GM18499 (cell line): Measurements from ENCODE around the gene TPK1.
"Not testable (repeated sequence)": the region's sequence is repeated elsewhere in the genome, so short reads cannot be mapped to it uniquely, and the experiment has no call there.

Source experiments
- ATAC-seq: cut with Tn5 transposase; IDR thresholded peaks from one replicate; pipeline ENCODE4 v1.9.1; 2021; ENCODE audit warnings: moderate number of reproducible peaks; ENCODE audit not compliant: insufficient read depth, unreplicated experiment

Gene TPK1

DNA sequence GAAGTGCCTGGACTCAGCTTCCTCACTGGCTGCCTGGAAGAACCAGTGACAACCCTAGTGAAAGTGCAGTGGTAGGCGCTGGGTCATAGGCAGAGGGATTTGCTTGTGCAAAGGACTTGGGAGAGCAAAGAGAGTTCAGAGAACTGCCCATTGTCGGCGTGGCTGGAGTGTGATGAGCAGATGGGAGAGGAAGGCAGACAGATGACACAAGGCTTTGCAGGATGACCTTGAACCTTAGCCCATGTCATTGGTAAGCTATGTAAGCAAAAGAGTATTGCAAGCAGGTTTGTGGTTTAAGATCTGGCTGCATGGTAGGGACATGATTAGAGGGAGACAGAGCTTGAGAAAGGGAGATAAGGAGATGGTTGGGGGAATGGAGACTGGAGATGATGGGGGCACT, 397.1 kb downstream of the TPK1 start:
- no peak for ATAC-seq

DNA sequence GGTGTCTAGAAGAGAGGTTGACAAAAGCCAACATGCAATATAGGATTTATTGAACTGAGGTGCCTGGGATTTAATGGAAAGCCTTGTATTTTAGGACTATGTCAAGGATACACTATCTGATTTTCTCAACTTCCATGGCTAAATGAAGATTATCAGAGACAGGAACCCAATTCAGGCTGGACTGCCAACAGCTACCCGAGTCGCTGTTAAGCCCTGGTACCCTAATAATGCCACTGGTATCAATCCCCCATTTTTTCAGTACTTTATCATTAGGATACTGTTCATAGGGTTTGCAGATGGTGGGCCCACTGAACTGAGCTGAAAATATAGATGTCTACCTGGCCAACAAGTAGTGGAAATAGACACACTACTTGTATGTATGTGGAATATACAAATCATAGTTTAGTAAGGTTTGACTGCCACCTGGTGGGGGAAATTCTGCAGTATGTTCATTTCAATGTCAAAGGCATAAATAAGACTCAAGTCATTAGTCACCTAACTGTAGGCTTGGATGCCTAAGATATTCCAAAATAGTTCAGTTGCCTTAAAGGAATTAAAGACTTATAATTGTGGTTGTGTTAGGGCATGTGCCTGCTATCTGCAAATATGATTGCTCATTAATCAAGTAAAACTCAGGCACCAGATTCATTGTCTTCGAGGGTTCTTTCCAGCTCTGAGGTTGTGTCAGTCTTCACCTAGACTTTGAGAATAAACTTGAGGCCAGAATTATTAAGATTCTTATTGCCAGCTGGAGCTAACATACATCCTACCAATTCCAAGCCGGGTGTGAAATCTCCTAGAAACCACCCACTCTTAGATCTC, 398.3 kb downstream of the TPK1 start:
- ATAC-seq: peak; percentile 64

- no peak for ATAC-seq
Measured at GRCh38 chr7:144436500-144436899, 399.4 kb downstream of the TPK1 start.

GRCh38 chr7:144428431-144428830, 407.4 kb downstream of the TPK1 start:
- no peak for ATAC-seq

DNA sequence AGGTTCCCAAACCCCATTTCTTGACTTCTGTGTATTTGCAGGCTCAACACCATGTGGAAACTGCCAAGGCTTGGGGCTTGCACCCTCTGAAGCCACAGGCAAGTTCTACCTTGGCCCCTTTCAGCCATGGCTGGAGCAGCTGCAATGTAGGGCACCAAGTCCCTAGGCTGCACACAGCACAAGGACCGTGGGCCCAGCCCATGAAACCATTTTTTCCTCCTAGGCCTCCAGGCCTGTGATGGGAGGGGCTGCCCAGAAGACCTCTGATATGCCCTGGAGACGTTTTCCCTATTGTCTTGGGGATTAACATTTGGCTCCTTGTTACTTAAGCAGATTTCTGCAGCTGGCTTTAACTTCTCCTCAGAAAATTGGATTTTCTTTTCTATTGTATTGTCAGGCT, 408.3 kb downstream of the TPK1 start:
- not testable (repeated sequence) for ATAC-seq

- not testable (repeated sequence) for ATAC-seq
Measured at GRCh38 chr7:144418931-144419330, 416.9 kb downstream of the TPK1 start.

- ATAC-seq: no peak
Measured at GRCh38 chr7:144416341-144416740, 419.5 kb downstream of the TPK1 start.

DNA sequence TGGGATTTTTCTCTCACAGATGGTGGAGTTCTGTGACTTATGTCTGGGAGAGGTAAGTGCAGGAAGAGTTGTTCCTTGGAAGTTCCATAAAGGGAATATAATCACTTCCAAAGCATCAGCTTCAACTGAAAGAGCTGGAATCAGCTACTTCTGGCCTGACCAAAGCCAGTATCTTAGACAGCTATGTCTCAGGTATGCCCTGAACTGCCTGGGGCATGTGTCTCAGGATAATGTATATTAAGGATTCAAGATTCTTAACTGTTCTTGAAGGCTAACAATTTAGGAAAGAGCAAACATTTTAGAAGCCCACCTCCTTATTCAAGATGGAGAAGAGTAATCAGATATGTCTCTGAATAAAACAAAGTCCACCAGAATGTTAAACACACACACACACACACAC, 420.0 kb downstream of the TPK1 start:
- ATAC-seq: no peak

DNA sequence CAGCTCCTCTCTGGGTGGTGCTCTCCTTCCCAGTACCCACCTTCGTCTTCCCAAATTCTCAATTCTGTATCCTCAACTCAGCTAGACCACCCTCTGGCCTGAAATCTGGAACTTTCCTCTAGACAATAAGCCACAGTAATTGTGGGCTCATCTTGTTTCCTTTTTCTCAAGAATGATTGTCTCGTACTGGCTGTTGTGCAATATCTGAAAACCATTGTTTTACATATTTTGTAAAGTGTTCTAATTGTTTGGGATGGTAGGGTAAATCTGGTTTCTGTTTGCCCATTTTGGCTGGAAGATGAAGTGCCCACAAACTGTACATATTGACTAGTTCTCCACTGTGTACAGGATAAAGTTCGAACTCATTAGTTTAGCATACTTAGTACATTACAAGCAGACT, 421.0 kb downstream of the TPK1 start:
- ATAC-seq: no peak

DNA sequence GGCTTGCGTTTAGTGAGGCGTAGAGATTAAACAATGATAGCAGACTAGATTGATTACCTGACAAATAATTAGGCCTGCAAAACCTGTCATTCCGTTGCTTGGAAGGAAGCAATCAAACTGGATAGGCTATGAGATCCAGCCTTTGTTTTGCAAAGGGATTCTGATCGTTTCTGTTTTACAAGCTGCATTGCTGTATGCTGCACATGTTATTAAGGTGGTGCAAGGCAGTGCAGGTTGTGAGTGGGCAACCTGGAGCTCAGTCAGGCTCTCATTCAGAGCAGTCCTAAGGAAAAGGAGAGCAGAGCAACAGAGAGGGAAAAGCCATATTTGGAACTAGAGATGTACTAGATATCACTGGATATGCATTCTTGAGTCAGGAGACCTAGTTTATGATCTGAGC, 425.4 kb downstream of the TPK1 start:
- no peak for ATAC-seq

DNA sequence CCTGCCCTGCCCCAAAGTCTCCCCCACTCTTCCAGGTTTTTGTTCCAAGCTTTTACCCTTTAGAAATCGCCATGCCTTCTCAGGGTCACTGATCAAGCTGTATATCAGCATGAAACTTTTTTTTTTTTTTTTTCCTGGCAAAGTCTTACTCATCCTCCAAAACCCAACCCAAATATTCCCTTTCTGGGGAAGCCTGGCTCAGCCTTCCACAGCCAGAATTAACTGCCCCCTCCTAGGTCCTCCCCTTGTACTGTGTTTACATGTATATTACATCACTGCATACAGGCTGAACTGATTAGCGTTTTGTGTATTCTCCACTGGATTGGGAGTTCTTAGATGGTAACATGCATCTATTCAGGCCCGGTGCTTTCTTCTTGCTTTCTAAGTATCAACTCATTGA, 427.7 kb downstream of the TPK1 start:
- no peak for ATAC-seq

- no peak for ATAC-seq
Measured at GRCh38 chr7:144407266-144407931, 428.5 kb downstream of the TPK1 start.

- no peak for ATAC-seq
Measured at GRCh38 chr7:144404946-144405345, 430.9 kb downstream of the TPK1 start.

GRCh38 chr7:144403649-144404061, 432.2 kb downstream of the TPK1 start, which contains the start of gene NOBOX:
Gene NOBOX, minus strand, starts transcription at chr7:144403693.
- no peak for ATAC-seq

DNA sequence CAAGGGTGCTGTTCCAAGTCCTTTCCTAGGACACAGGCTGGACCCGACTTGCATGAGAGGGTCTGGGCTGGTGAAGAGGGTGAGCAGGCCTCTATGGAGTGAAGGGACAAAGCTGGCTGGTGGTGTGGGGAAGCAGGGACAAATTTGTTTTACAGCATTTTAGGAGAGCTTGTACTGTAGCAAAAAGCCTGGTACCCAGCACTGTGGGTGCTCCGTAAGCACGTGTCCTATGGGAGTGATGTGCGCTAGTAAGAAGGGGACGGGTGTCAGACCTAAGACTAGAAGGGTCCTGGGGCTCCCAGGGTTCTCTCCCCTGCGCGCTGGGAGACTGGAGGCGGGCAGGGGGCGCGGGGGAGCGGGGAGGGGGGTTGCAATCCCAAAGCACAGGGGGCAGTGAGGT, 432.8 kb downstream of the TPK1 start:
- no peak for ATAC-seq
